Measurements from ENCODE around the gene ASXL1. TPM values are rescaled to one million over a fixed set of nuclear protein-coding genes. Genes with fewer than 3 reads are reported as not detected.

The ASXL1 gene
- polyA plus RNA-seq, 2 of the 4 experiments (the other 2 are of a cell fraction), result 35.7 to 36.0 TPM

- H3K4me2 ChIP-seq, result 0 out of 3 replicates have a peak overlapping the region, but pooled peaks have one; percentile 5
- no peak overlapping the region for H3K4me3 ChIP-seq
- H3K4me1 ChIP-seq, result peaks cover 42% of the 10 kb centered on the region
- ATAC-seq (no peak), DNase-seq (ENCODE audit: low read depth in 1 of 2, low spot score in 1 of 2) (no peak), FAIRE-seq (no peak)
- TF ChIP-seq E2F6 (IDR thresholded peaks at IDR 0.05; ENCODE audit: borderline replicate concordance, low read depth), result no peak
- no peak for TF ChIP-seq BCL3 (IDR thresholded peaks at IDR 0.05)
- H3K27ac ChIP-seq, result peak overlapping the region in 1 of 2 experiments; percentile 14; a peak in 1 of 6 replicates
- WGBS (ENCODE audit: missing lambda C conversion rate), result 79% methylated on average over 2 of the region's 2 CpGs
- H3K9me3 ChIP-seq, result no peaks in the 10 kb centered on the region
- ChIA-PET CTCF (interaction anchor here (0.6 kb wide), 1 partner anchor 264 kb away, joined by 3 read pairs; no protein-coding TSS in a partner anchor), POLR2A (no interaction called here)
Observed at GRCh38 chr20:32479697-32480171, 121.6 kb downstream of the ASXL1 start.

DNA sequence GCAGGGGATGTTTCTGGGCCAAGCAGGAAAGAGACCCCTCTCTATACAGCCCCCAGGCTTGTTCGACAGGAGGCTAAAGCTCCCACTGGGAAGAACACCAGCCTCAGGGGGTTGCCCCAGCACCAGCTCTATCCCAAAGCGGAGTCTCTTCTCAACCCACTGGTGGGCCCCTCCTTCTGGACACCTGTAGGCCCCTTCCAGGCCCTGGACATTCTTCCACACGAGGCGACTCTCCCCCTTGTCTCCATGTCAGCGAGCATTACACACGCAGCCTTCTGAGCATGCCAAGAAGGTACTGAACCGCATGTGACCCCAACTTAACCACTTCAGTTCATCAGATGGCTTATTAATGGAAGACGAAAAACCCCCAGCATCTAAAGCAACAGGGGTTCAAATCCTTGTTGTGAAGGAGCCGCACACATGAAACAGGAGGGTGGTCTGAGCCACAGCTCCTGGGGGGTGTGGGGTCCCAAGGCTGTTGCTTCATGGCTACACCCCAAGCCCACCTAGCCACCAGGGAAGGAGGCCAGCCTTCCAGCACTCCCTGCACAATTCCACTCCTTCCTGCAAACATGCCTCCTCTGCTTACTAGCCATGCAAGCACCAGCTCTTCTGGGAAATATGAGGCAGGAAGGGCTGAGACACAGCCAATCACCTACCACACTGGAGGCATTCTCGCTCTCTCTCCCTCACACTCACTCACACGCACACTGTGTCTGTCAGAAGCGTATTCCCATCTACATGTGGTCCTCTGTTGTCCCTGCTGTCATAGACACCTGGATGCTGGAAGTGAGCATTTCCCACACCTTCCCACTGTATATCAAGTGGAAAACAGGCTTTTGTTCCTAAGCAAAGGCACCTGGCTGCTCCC is 122.5 kb downstream of the ASXL1 start:
- DNase-seq (ENCODE audit: low read depth in 1 of 2, low spot score in 1 of 2), result no peak
- H3K4me2 ChIP-seq, result peak overlapping the region; percentile 91; the same call in 1 of the 3 replicates
- TF ChIP-seq FOSL2 (IDR thresholded peaks at IDR 0.05) (no peak), FOSL2 (CRISPR knock-in tag; IDR thresholded peaks at IDR 0.05) (no peak), RNF2 (IDR thresholded peaks at IDR 0.05; ENCODE audit: borderline replicate concordance, low read depth) (no peak), TP53 (CRISPR knock-in tag; IDR thresholded peaks at IDR 0.05) (no peak), REST (IDR thresholded peaks at IDR 0.05) (no peak), HOXB13 (CRISPR knock-in tag; IDR thresholded peaks at IDR 0.05; ENCODE audit: low read depth) (no peak), HOXB5 (CRISPR knock-in tag; IDR thresholded peaks at IDR 0.05) (no peak), POLR2A (IDR thresholded peaks at IDR 0.05; ENCODE audit: low read length) (no peak), NPAS2 (CRISPR knock-in tag; IDR thresholded peaks at IDR 0.05; ENCODE audit: borderline replicate concordance) (no peak)
- ChIA-PET POLR2A (no interaction called here), CTCF (interaction anchor here (1.2 kb wide), 1 partner anchor 24 kb away, joined by 5 read pairs; no protein-coding TSS in a partner anchor)
- 88% methylated on average over 12 of the region's 12 CpGs for WGBS (ENCODE audit: missing lambda C conversion rate)
- H3K27ac ChIP-seq, result no peak overlapping the region; a peak in 1 of 6 replicates
- FAIRE-seq, result no peak
- peaks cover 37% of the 10 kb centered on the region for H3K4me1 ChIP-seq
- no peak for ATAC-seq
- no peaks in the 10 kb centered on the region for H3K9me3 ChIP-seq
- H3K4me3 ChIP-seq, result no peak overlapping the region

GRCh38 chr20:32481311-32482142 is 123.4 kb downstream of the ASXL1 start:
- WGBS (ENCODE audit: missing lambda C conversion rate), result 86% methylated on average over 11 of the region's 13 CpGs
- DNase-seq (ENCODE audit: low read depth in 1 of 2, low spot score in 1 of 2), result no peak
- Histone ChIP-seq H3K27ac (peak overlapping the region in 1 of 2 experiments; percentile 99; a peak in 3 of 6 replicates), H3K4me2 (peak overlapping the region; percentile 91), H3K4me3 (peak overlapping the region; percentile 77), H3K4me1 (peaks cover 34% of the 10 kb centered on the region), H3K9me3 (no peaks in the 10 kb centered on the region)
- no peak for FAIRE-seq
- ChIA-PET CTCF (interaction anchor here (1.2 kb wide), 1 partner anchor 25 kb away, joined by 5 read pairs; no protein-coding TSS in a partner anchor), POLR2A (interaction anchor here (0.5 kb wide), 1 partner anchor 429 kb away, joined by 7 read pairs; no protein-coding TSS in a partner anchor)
- ATAC-seq, result no peak
- TF ChIP-seq REST (IDR thresholded peaks at IDR 0.05), result no peak
- TF ChIP-seq TP53 (CRISPR knock-in tag; IDR thresholded peaks at IDR 0.05), result no peak
- TF ChIP-seq MYC (IDR thresholded peaks at IDR 0.05; ENCODE audit: borderline replicate concordance, low read length), result no peak
- no peak for TF ChIP-seq ZFP36 (IDR thresholded peaks at IDR 0.05; ENCODE audit: borderline replicate concordance, partially characterized antibody)
- TF ChIP-seq CTCF (IDR thresholded peaks at IDR 0.05), result no peak
- no peak for TF ChIP-seq POLR2A (IDR thresholded peaks at IDR 0.05; ENCODE audit: low read length)
